Keratinocyte (primary cell): Measurements from ENCODE around the gene TRIM69.

ENCODE experiments used
- CTCF ChIP-seq, 3 experiments: IDR thresholded peaks in 1 of 3; conservative IDR thresholded peaks in 1 of 3; optimal IDR thresholded peaks in 1 of 3; 2 replicates in 2 of 3; 3 replicates in 1 of 3; pipeline versions ENCODE3 to v1.5.1; 2011; ENCODE audit warnings: low read length in 3 of 3, mild to moderate bottlenecking in 3 of 3, moderate library complexity in 2 of 3, control low read depth in 1 of 3, inconsistent platforms in 1 of 3; ENCODE audit not compliant: insufficient read depth in 2 of 3; ENCODE audit errors: extremely low read depth in 1 of 3
- EZH2 ChIP-seq: IDR thresholded peaks from one replicate; pipeline ENCODE4 v1.6.1; 2012; ENCODE audit warnings: inconsistent platforms, mild to moderate bottlenecking, low read length, moderate library complexity

DNA sequence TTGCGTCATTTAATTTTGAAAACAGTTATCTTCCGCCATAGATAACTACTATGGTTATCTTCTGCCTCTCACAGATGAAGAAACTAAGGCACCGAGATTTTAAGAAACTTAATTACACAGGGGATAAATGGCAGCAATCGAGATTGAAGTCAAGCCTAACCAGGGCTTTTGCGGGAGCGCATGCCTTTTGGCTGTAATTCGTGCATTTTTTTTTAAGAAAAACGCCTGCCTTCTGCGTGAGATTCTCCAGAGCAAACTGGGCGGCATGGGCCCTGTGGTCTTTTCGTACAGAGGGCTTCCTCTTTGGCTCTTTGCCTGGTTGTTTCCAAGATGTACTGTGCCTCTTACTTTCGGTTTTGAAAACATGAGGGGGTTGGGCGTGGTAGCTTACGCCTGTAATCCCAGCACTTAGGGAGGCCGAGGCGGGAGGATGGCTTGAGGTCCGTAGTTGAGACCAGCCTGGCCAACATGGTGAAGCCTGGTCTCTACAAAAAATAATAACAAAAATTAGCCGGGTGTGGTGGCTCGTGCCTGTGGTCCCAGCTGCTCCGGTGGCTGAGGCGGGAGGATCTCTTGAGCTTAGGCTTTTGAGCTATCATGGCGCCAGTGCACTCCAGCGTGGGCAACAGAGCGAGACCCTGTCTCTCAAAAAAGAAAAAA is 23.9 kb upstream of the TRIM69 start:
- no peak for TF ChIP-seq EZH2
- TF ChIP-seq CTCF (optimal IDR thresholded peaks at IDR 0.05 in 1 of 3, IDR thresholded peaks at IDR 0.05 in 1 of 3, conservative IDR thresholded peaks at IDR 0.05 in 1 of 3; ENCODE audit: extremely low read depth in 1 of 3, insufficient read depth in 2 of 3, low read length in 3 of 3): no peak
